Activated CD4-positive, CD25-positive, alpha-beta regulatory T cell treated with anti-CD3 and anti-CD28 coated beads, Interleukin-2, amount 50 U/mL, for 16 hours (primary cell): Measurements from ENCODE around the gene CBL.
"Not testable (repeated sequence)": the region's sequence is repeated elsewhere in the genome, so short reads cannot be mapped to it uniquely, and the experiment has no call there.

ENCODE experiments used
- DNase-seq: peaks from one replicate; pipeline ENCODE4 v3.0.0-alpha.2; 2020; ENCODE audit warnings: low read depth, low spot score

CBL gene

DNA sequence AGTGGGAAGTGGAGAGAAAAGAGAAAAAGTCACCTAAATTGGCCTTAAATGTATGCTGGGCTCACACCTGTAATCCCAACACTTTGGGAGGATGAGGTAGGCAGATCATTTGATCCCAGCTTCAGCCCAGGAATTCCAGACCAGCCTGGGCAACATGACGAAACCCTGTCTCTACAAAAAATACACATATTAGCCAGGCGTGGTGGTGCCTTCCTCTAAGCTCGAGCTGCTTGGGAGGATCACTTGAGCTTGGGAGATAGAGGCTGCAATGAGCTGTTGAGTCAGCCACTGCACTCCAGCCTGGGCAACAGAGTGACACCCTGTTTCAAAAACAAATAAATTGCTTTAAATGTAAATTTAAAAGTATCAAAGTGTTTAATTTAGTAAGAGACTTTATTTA lies 3.9 kb downstream of the CBL start:
- no peak for DNase-seq

- no peak for DNase-seq
These were observed 12.2 kb downstream of the CBL start for GRCh38 chr11:119218141-119218878.

GRCh38 chr11:119222308-119222707 lies 16.2 kb downstream of the CBL start:
- no peak for DNase-seq

GRCh38 chr11:119222891-119223290 lies 16.8 kb downstream of the CBL start:
- DNase-seq, result no peak

DNA sequence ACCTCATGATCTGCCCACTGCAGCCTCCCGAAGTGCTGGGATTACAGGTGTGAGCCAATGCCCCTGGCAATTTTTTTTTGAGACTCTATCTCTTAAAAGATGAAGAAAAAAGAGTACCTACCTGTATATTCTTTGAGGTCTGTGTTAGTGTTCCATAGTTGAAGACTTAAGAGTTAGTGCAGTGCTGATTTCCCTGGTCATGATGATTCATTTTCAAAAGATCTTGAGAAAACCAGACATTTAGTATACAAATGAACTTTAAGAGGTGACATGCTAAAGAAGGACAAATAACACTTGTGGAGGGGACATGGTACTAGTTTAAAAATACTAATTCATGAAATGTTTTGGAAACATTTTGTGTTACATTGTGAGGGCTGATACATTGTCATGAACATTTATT lies 17.7 kb downstream of the CBL start:
- no peak for DNase-seq

GRCh38 chr11:119228535-119229287 lies 22.6 kb downstream of the CBL start:
- not testable (repeated sequence) for DNase-seq

DNA sequence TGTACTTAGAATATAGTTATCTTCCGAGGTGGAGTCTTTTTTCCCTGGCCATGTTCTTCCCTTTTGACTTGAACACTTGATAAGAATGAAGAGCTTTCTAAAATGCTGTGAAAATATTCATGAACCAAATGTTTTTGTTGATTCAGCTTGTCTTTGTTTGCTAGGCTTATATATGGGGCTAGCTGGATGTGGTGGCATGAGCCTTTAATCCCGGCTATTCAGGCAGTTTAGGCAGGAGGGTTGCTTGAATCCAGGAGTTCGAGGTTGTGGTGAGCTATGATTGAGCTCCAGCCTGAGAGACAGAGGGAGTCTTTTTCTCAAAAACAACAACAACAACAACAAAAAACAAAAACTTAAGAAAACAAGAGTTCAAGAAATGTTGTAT lies 23.1 kb downstream of the CBL start:
- DNase-seq, result no peak

- no peak for DNase-seq
These were observed 23.6 kb downstream of the CBL start for GRCh38 chr11:119229741-119230140.

GRCh38 chr11:119236490-119236889 lies 30.4 kb downstream of the CBL start:
- no peak for DNase-seq

GRCh38 chr11:119236891-119237290 lies 30.8 kb downstream of the CBL start:
- DNase-seq, result no peak

DNA sequence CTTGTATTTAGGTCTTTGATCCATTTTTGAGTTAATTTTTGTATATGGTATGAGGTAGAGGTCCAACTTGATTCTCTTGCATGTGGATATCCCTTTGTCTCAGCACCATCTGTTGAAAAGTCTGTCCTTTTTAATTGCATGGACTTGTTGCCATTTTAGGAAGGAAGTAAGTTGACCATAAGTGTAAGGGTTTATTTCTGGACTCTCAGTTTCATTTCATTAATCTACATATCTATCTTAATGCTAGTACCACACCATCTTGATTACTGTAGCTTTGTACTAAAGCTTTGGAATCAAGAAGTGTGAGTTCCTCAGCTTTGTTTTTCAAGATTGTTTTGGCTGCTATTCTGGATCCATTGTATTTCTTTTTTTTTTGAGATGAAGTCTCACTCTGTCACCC lies 31.4 kb downstream of the CBL start:
- DNase-seq, result no peak

DNA sequence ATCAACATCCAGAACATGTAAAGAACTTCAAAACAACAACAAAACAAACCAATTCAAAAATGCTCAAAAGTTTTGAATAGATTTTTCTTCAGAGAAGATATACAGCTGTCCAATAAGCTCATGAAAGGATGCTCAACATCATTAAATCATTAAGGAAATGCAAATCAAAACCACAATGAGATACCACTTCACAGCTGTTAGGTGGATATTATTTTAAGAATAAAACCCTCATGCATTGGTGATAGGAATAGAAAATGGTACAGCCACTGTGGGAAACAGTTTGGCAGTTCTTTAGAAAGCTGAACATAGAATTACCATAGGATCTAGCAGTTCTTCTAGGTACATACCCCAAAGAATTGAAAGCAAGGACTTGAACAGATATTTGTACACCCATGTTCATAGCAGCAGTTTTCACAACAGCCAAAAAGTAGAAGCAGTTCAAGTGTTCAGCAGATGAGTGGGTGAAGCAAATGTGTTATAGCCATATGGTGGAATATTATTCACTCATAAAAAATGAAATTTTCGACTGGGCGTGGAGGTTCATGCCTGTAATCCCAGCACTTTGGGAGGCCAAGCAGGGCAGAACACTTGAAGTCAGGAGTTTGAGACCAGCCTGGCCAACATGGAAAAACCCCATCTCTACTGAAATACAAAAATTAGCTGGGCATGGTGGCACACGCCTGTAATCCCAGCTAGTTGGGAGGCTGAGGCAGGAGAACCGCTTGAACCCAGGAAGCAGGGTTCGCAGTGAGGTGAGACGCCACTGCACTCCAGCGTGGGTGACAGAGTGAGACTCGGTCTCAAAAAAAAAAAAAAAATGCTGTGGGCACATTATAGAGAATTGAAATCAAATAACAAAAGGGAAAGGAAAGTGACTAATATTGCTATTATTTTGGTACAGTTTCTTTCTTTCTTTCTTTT lies 42.9 kb downstream of the CBL start:
- DNase-seq, result no peak

GRCh38 chr11:119249671-119250010 lies 43.5 kb downstream of the CBL start:
- no peak for DNase-seq

DNA sequence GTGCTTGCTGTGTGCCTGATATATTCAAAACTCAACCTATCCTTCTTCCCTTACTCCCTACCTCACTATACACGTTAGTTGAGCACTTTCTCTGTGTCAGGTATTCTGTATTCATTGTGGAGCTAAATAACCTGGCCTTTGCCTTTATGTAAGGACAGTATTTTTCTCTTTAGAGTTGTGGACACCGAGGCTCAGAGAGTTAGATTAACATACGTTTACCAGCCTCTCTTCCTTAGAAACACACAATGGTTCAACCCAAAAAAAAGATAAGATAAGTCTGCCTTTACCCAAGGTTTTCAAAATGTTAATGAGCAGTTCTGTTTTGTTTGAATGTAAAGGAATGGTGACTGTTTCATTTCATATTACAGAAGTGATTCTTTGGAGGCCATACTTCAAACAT lies 45.0 kb downstream of the CBL start:
- no peak for DNase-seq

GRCh38 chr11:119254239-119254638 lies 48.1 kb downstream of the CBL start:
- no peak for DNase-seq

DNA sequence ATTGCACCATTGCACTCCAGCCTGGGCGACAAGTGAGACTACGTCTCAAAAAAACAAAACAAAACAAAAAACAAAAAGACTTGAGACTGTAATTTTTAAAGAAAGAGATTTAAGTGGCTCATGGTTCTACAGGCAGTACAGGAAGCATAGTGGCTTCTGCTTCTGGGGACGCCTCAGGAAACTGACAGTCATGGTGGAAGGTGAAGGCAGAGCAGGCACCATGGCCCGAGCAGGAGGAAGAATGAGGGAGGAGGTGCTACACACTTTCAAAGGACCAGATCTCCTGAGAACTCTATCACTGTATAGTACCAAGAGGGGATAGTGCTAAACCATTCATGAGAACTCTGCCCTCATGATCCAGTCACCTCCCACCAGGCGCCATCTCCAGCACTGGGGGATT lies 52.0 kb downstream of the CBL start:
- no peak for DNase-seq

GRCh38 chr11:119258983-119259382 lies 52.8 kb downstream of the CBL start:
- DNase-seq, result no peak

GRCh38 chr11:119262668-119263351 lies 56.7 kb downstream of the CBL start:
- no peak for DNase-seq

- DNase-seq, result no peak
These were observed 57.3 kb downstream of the CBL start for GRCh38 chr11:119263352-119263940.

DNA sequence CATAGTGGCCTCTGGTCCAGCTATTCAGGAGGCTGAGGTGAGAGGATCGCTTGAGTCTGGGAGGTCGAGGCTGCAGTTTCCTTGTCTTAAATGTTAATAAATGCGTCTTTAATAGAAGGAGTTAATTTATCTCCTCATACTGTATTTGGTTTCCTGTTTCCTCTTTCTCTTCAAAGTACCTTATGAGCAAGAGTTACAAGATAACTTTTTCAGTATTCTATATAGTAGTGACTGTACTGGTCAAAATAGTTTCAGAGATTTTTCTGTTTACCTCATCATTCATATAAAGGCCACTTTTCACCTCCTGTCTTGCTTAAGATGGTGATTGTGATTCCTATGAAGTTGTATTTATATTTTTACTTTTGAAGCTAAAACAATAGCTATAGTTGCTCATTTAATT lies 59.9 kb downstream of the CBL start:
- no peak for DNase-seq

DNA sequence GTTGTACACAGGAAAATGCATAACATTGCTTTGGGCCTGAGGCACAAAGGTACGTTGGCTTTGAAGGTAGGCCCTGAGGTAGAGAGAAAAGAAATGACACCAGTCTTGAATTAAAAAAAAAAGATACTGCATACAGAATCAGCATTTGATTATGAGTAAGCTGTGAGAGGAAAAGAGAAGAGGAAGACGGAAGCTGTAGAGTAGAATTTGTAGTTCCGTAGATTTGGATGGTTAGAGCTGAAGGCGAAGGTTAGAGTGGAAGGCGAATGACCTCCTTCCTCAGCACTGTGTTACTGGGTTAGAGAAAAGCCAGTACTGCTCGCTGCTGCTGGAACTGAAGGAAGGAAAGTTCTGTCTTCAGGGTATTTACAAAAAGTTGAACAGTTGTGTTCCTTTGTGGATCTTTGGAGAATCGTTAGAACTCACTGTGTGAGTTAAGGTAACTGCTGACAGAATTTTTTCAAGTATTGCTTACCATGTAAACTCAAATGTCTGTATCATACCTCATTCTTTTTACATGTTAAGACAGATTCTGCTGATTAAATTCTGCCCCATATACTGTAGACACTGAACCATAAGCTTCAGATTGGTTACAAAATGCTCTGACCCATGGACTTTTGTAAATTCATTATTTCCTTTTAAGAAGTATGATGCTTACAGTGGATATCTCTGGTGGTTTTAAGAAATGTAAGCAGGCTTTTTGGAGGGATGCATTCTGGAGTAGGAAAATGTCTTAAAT lies 60.5 kb downstream of the CBL start:
- DNase-seq, result no peak
